ENCODE data around the gene ZNF217. TPM values are rescaled to one million over a fixed set of nuclear protein-coding genes. Genes with fewer than 3 reads are reported as not detected.
A peak's percentile ranks its signal among the peaks of the same experiment; 100 is the strongest.

ZNF217 gene
- total RNA-seq, 2 experiments from 2014 or later: 56.3 to 57.5 TPM

GRCh38 chr20:53580376-53581111, 13.1 kb downstream of the ZNF217 start:
- Mint-ChIP-seq H3K27ac (peak overlapping the region; percentile 97), H3K27me3 (no peaks in the 10 kb centered on the region), H3K36me3 (peaks cover 68% of the 10 kb centered on the region), H3K4me1 (ENCODE audit: low read depth) (peaks cover 86% of the 10 kb centered on the region), H3K4me3 (peak overlapping the region; percentile 82), H3K9me3 (no peaks in the 10 kb centered on the region)
- peak; percentile 12 for DNase-seq
- CTCF ChIA-PET: interaction anchor here (0.5 to 8.7 kb wide), 16 partner anchors 11 to 482 kb away, joined by 3 to 81 read pairs (median 6); no protein-coding TSS in a partner anchor
- POLR2A ChIA-PET: interaction anchor here (0.7 to 2.1 kb wide), 8 partner anchors 9 to 359 kb away, joined by 3 to 7 read pairs (median 5); partner anchors contain the start of gene ZNF217
- intact Hi-C loops (cut with micrococcal nuclease): loop anchor here (5.0 kb wide), 1 partner anchor 42 kb away; no protein-coding TSS in a partner anchor

- Mint-ChIP-seq H3K27ac (peak overlapping the region; percentile 97), H3K9me3 (no peaks in the 10 kb centered on the region), H3K4me3 (peak overlapping the region; percentile 82), H3K4me1 (ENCODE audit: low read depth) (peaks cover 87% of the 10 kb centered on the region), H3K27me3 (no peaks in the 10 kb centered on the region), H3K36me3 (peaks cover 75% of the 10 kb centered on the region)
- ChIA-PET POLR2A (interaction anchor here (0.7 to 2.1 kb wide), 10 partner anchors 9 to 360 kb away, joined by 3 to 7 read pairs (median 5); partner anchors contain the start of gene ZNF217), CTCF (interaction anchor here (0.5 to 8.7 kb wide), 22 partner anchors 10 to 482 kb away, joined by 3 to 81 read pairs (median 6); no protein-coding TSS in a partner anchor)
- intact Hi-C loops (cut with micrococcal nuclease): loop anchor here (1.0 to 5.0 kb wide), 12 partner anchors 15 to 483 kb away; no protein-coding TSS in a partner anchor
- DNase-seq: peak; percentile 53
Observed at GRCh38 chr20:53579581-53580375, 13.9 kb downstream of the ZNF217 start.

- no peaks in the 10 kb centered on the region for H3K27me3 Mint-ChIP-seq
- CTCF ChIA-PET: interaction anchor here (0.7 to 8.7 kb wide), 21 partner anchors 9 to 403 kb away, joined by 3 to 81 read pairs (median 6); no protein-coding TSS in a partner anchor
- peak overlapping the region; percentile 97 for H3K27ac Mint-ChIP-seq
- H3K36me3 Mint-ChIP-seq: peaks cover 80% of the 10 kb centered on the region
- peak; percentile 15 for DNase-seq
- POLR2A ChIA-PET: interaction anchor here (0.5 to 2.1 kb wide), 9 partner anchors 10 to 361 kb away, joined by 3 to 7 read pairs (median 5); partner anchors contain the start of gene ZNF217
- peak overlapping the region; percentile 82 for H3K4me3 Mint-ChIP-seq
- intact Hi-C loops (cut with micrococcal nuclease): loop anchor here (1.0 to 5.0 kb wide), 11 partner anchors 15 to 483 kb away; no protein-coding TSS in a partner anchor
- H3K4me1 Mint-ChIP-seq (ENCODE audit: low read depth): peaks cover 87% of the 10 kb centered on the region
- H3K9me3 Mint-ChIP-seq: no peaks in the 10 kb centered on the region
Observed at GRCh38 chr20:53579266-53579580, 14.4 kb downstream of the ZNF217 start.

GRCh38 chr20:53578492-53579222, 15.0 kb downstream of the ZNF217 start:
- Mint-ChIP-seq H3K9me3 (no peaks in the 10 kb centered on the region), H3K36me3 (peaks cover 85% of the 10 kb centered on the region), H3K27me3 (no peaks in the 10 kb centered on the region), H3K27ac (peak overlapping the region; percentile 97), H3K4me1 (ENCODE audit: low read depth) (peaks cover 85% of the 10 kb centered on the region), H3K4me3 (peak overlapping the region; percentile 82)
- ChIA-PET CTCF (interaction anchor here (0.7 to 8.7 kb wide), 24 partner anchors 8 to 371 kb away, joined by 3 to 81 read pairs (median 5); no protein-coding TSS in a partner anchor), POLR2A (interaction anchor here (0.5 to 1.9 kb wide), 9 partner anchors 10 to 361 kb away, joined by 3 to 7 read pairs (median 5); partner anchors contain the start of gene ZNF217)
- peak; percentile 48 for DNase-seq
- intact Hi-C loops (cut with micrococcal nuclease): loop anchor here (1.0 to 5.0 kb wide), 12 partner anchors 16 to 484 kb away; no protein-coding TSS in a partner anchor

- ChIA-PET CTCF (interaction anchor here (1.7 to 8.7 kb wide), 3 partner anchors 339 to 368 kb away, joined by 5 to 81 read pairs (median 59); no protein-coding TSS in a partner anchor), POLR2A (no interaction called here)
- intact Hi-C loops (cut with micrococcal nuclease): loop anchor here (5.0 kb wide), 1 partner anchor 486 kb away; no protein-coding TSS in a partner anchor
- no peaks in the 10 kb centered on the region for H3K27me3 Mint-ChIP-seq
- peaks cover 85% of the 10 kb centered on the region for H3K4me1 Mint-ChIP-seq (ENCODE audit: low read depth)
- peak overlapping the region; percentile 46 for H3K27ac Mint-ChIP-seq
- H3K36me3 Mint-ChIP-seq: peaks cover 86% of the 10 kb centered on the region
- peak; percentile 8 for DNase-seq
- H3K9me3 Mint-ChIP-seq: no peaks in the 10 kb centered on the region
- no peak overlapping the region for H3K4me3 Mint-ChIP-seq
Observed at GRCh38 chr20:53576586-53577318, 16.9 kb downstream of the ZNF217 start.

GRCh38 chr20:53576195-53576580, 17.5 kb downstream of the ZNF217 start:
- DNase-seq: no peak
- ChIA-PET CTCF (interaction anchor here (8.7 kb wide), 1 partner anchor 340 kb away, joined by 81 read pairs; no protein-coding TSS in a partner anchor), POLR2A (no interaction called here)
- peaks cover 85% of the 10 kb centered on the region for H3K36me3 Mint-ChIP-seq
- H3K9me3 Mint-ChIP-seq: no peaks in the 10 kb centered on the region
- H3K27me3 Mint-ChIP-seq: no peaks in the 10 kb centered on the region
- H3K4me1 Mint-ChIP-seq (ENCODE audit: low read depth): peaks cover 85% of the 10 kb centered on the region
- no peak overlapping the region for H3K4me3 Mint-ChIP-seq
- intact Hi-C loops (cut with micrococcal nuclease): loop anchor here (5.0 kb wide), 1 partner anchor 486 kb away; no protein-coding TSS in a partner anchor
- H3K27ac Mint-ChIP-seq: peak overlapping the region; percentile 46

GRCh38 chr20:53575481-53576194, 18.0 kb downstream of the ZNF217 start:
- Mint-ChIP-seq H3K27ac (peak overlapping the region; percentile 46), H3K9me3 (no peaks in the 10 kb centered on the region), H3K4me1 (ENCODE audit: low read depth) (peaks cover 86% of the 10 kb centered on the region), H3K4me3 (no peak overlapping the region), H3K27me3 (no peaks in the 10 kb centered on the region), H3K36me3 (peaks cover 86% of the 10 kb centered on the region)
- DNase-seq: no peak
- intact Hi-C loops (cut with micrococcal nuclease): loop anchor here (5.0 kb wide), 1 partner anchor 487 kb away; no protein-coding TSS in a partner anchor
- ChIA-PET CTCF (interaction anchor here (8.7 kb wide), 1 partner anchor 340 kb away, joined by 81 read pairs; no protein-coding TSS in a partner anchor), POLR2A (no interaction called here)

- ChIA-PET CTCF (interaction anchor here (8.7 kb wide), 1 partner anchor 341 kb away, joined by 81 read pairs; no protein-coding TSS in a partner anchor), POLR2A (interaction anchor here (1.0 kb wide), 1 partner anchor 384 kb away, joined by 4 read pairs; no protein-coding TSS in a partner anchor)
- Mint-ChIP-seq H3K27me3 (no peaks in the 10 kb centered on the region), H3K4me1 (ENCODE audit: low read depth) (peaks cover 84% of the 10 kb centered on the region), H3K36me3 (peaks cover 83% of the 10 kb centered on the region), H3K4me3 (no peak overlapping the region), H3K27ac (peak overlapping the region; percentile 58), H3K9me3 (no peaks in the 10 kb centered on the region)
- intact Hi-C loops (cut with micrococcal nuclease): loop anchor here (5.0 kb wide), 1 partner anchor 487 kb away; no protein-coding TSS in a partner anchor
- no peak for DNase-seq
Observed at GRCh38 chr20:53574819-53575218, 18.8 kb downstream of the ZNF217 start.

GRCh38 chr20:53574259-53574789, 19.3 kb downstream of the ZNF217 start:
- ChIA-PET CTCF (no interaction called here), POLR2A (interaction anchor here (1.0 kb wide), 1 partner anchor 385 kb away, joined by 4 read pairs; no protein-coding TSS in a partner anchor)
- no peak overlapping the region for H3K4me3 Mint-ChIP-seq
- H3K9me3 Mint-ChIP-seq: no peaks in the 10 kb centered on the region
- H3K27me3 Mint-ChIP-seq: no peaks in the 10 kb centered on the region
- H3K4me1 Mint-ChIP-seq (ENCODE audit: low read depth): peaks cover 82% of the 10 kb centered on the region
- DNase-seq: no peak
- intact Hi-C loops (cut with micrococcal nuclease): no loop called here
- H3K36me3 Mint-ChIP-seq: peaks cover 86% of the 10 kb centered on the region
- H3K27ac Mint-ChIP-seq: peak overlapping the region; percentile 58

All from activated CD4-positive, alpha-beta memory T cell treated with anti-CD3 and anti-CD28 coated beads for 36 hours (primary cell).